ENCODE measurements around the gene IP6K3.

The IP6K3 gene

GRCh38 chr6:33700391-33701050, 46.2 kb downstream of the IP6K3 start:
- DNase-seq = peak; percentile 79 to 83

DNA sequence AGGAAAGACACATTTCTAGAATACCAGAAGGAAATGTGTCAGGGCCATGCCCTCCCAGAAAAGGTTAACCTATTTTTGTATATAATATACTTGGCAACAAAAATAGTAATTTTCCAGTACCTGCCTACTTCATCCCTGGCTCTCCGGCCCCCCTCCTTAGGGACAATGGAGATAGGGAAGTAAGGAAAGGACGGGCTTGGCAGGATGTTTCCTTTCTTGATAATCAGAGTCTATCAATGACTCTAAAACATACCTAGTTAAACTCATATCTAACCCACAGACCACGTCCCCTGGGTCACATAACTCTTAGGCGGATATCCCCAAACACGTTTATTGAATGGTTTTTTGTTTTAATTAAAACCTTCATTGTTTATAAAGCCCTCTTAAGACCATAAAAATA, 47.0 kb downstream of the IP6K3 start:
- no peak for DNase-seq

- DNase-seq = no peak
Observed at GRCh38 chr6:33699131-33699530, 47.6 kb downstream of the IP6K3 start.

- no peak for DNase-seq
Observed at GRCh38 chr6:33698494-33698893, 48.2 kb downstream of the IP6K3 start.

GRCh38 chr6:33697845-33698244, 48.9 kb downstream of the IP6K3 start:
- DNase-seq = no peak

DNA sequence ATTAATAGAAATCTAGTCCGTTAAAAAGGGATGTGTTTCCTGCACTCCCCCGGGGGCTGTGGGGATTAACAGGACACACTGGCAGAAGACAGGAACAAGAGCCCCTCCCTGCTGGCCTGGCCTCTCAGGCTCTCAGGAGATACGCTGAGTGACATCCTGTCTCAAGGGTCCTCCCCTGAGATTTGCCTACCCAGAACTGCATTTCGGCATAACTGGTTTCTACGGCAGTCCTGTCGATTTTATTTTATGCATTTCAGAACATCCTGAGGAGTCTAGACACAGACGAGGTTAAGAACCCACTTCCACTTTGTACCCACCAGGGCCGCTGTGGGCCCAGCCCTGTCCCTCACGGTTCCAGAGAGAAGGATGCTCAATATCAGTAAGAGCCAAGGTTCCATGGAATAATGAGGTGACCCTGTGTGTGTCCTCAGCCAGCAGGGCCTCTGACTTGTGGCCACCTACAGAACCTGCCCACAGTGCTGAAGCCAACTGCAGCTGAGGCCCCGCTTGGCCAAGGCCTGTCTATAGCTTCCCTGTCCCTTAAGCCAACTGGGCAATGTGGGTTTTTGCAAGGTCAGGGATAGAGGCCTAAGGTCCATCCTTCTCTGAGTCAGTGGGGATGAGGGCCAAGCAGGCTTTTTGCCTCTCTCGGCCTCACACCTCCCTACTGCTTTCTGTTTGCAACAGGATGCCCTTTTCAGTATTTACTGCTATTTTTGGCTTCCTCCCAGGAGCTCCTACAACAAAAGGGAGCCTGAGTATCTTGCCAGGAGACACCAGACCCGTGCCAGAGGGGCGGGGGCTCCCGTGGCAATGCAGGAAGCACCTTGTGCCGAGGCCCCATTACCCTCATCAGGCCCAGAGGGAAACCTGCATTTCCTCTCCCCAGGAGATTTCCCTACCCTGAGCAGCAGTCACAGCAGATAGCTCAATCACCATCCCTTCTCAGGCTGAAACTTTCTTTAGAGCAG, 49.9 kb downstream of the IP6K3 start:
- DNase-seq = peak in 1 of 2 experiments; percentile 36

DNA sequence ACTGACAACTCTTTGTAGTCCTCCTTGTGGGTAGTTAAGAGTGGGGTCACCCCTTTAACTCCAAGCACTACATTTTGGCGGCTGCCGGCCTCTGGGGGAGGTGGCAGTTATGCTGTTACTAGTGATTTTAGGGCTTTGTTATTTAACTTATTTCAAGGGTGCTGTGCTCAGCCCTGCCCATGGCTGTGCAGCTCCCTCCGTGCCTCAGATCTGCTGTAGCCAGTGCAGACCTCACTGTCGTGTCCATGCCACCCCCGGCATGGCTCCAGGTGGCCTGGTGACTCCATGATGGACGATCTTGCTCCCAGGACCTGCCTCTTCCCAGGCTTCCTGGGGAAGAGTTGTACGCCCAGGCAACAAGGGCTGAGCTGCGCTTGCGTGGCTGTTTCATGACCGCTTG, 50.6 kb downstream of the IP6K3 start:
- no peak for DNase-seq

DNA sequence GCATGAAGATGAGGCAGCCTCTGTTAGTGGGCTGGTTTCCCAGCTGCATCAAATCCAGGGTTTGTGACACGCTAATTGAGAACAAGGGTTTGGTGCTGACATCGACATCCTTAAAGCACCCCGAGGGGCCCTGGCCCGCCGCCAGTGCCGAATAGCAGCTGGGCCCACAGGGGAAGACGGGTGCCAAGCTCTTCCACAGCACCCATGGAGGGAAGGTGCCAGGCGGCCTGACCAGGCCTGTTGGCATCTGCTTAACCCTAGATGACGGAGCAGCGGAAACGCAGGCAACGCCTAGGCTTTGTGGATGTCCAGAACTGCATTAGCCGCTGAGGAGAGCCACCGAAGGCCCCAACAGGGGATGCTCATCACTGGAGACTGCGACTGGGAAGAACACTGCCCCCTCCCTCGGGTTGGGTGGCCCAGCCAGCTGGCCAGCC, 51.2 kb downstream of the IP6K3 start:
- no peak for DNase-seq

GRCh38 chr6:33694977-33695376, 51.7 kb downstream of the IP6K3 start:
- DNase-seq = no peak

GRCh38 chr6:33694401-33694931, 52.2 kb downstream of the IP6K3 start:
- DNase-seq = peak; percentile 79 to 83

DNA sequence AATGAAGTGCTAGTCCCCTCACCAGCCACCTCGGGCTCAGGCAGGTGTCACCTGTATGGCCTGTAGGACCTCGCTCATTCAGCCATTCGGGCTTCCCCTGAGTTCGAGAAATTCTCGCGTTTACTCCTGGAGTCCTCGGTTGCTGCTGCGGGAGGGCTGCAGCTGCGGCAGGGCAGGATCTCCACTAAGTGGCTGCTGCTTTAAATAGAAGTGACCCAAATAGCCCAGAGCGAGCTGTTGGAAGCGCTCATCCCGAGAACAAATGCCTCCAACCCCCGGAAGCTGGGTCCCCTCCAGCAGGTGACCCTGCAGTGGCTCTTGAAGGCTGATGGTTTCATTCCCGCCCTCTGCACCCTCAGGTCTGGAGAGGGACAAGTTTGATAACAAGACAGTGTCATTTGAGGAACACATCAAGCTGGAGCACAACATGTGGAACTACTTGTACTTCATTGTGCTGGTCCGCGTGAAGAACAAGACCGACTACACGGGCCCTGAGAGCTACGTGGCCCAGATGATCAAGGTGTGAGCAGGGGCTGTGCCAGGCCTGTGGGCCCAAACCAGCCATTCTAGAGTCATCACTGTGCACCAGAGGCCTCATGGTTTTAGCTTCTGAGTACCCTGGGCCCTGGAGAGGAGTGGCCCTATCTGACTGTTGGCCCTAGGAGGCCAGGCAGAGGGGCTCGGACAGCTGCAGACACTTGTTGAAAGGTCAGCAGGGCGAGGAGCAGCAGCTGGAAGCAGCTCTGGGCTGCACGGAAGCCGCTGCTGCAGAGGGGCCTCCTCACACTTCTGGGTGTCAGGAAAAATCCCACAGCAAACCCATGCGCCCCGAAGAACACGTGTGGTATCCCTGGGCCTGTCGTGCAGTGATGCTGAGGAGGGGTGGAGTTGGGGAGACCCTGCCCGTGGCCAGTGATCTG, 53.3 kb downstream of the IP6K3 start:
- DNase-seq = no peak

DNA sequence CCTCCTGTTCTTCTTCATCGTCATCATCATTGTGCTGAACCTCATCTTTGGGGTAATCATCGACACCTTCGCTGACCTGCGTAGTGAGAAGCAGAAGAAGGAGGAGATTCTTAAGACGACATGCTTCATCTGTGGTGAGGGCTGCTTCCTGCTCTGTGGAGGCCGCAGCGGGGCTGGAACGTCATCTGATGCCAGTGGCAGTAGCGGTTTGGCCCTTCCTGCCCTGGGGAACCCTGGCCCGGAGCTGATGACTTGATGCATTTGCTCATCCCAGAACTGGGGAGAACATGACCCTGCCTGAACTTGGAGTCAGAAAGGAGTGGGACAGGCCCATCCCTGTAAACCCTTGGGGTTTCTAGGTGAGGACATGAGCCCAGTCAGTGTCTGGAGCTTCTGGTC, 53.9 kb downstream of the IP6K3 start:
- DNase-seq = peak; percentile 71 to 80

DNA sequence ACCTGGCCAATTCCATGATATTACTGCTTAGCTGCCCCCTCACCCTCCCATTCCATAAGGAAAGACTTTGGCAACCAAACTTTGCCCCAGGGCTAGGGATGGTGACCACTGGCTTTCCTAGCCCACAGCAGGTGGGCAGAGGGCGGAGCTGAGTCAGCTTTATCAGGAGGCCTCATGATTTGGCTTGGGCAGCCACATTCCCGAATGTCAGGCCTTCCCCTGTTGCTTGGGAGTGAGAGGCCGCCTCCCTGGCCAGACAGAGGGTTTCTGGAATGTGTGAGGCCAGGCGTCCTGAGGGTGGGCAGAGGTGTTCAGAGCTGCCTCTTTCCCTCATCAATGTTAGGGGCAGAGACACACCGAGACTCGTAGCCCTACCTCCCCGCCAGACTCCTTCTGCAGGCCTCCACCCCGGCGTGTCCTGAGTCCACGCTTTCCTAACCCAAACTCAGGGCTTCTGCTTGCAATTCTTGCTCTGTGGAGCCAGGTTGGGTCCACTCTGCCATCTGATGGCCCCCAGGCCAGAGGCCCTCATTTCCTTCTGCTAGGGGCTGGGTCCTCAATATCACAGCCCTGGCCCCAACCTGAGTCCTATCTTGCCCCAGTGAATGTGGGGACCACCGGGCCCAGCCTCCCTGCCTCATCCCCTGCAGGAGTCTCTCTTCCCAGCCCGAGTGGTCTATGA, 54.5 kb downstream of the IP6K3 start:
- DNase-seq = no peak

- no peak for DNase-seq
Observed at GRCh38 chr6:33691456-33692077, 55.1 kb downstream of the IP6K3 start.

DNA sequence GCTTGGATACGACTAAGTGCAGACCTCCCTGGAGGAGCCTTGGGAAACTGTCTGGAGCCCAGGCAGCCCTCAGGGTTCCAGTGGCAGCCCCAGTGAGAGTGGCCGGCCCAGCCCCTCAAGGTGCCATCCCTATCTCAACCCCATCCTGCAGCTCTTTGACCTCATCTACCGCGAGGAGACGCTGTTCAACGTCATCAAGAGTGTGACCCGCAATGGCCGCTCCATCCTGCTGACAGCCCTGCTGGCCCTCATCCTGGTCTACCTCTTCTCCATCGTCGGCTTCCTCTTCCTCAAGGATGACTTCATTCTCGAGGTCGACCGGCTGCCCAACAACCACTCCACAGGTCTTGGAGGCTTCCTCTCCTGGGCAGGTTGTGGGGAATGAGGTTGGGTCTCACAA, 55.9 kb downstream of the IP6K3 start:
- no peak for DNase-seq

DNA sequence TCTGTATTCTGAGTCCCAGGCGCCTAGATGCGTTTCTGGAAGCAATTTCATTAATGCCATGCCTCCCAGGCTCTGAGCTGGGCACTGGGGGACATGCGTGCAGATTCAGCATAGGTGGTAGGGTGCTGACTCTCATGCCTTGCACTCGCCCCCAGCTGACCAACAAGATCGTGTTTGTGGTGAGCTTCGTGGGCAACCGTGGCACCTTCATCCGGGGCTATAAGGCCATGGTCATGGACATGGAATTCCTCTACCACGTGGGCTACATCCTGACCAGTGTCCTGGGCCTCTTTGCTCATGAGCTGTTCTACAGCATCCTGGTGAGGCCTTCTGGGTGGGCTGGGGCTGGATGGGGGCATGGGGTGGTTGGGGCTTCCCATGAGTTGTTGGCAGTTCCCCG, 56.8 kb downstream of the IP6K3 start:
- no peak for DNase-seq

- no peak for DNase-seq
Observed at GRCh38 chr6:33689148-33689494, 57.6 kb downstream of the IP6K3 start.

DNA sequence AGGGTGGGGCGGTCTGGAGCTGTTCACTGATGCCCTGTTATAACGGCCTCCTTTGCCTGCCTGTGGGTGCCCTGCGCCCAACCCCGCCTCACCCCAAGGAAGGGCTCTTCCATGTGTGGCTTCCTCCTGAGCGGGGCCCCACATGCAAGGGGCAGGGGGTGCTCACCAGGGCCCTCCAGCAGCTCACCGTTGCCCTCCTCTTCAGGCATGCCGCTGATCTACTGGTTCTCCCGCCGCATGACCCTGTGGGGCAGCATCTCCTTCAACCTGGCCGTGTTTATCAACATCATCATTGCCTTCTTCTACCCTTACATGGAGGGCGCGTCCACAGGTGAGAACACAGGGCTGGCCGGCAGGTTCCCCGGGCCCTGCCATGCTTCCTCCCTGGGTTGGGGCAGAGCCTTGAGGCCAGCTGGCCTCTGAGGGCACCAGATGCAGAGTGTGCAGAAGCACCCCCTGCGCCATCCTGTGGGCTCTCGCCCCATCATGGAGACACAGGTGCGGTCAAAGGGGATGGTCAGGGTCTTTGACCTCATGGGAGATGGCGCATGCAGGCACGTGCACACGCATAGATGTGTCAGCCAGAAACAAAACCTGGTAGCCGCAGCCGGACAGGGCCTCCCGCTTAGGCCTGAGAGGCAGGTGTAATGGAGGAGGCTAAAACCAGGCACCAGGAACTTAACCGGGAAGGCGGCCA, 58.1 kb downstream of the IP6K3 start:
- no peak for DNase-seq

- no peak for DNase-seq
Observed at GRCh38 chr6:33688006-33688405, 58.7 kb downstream of the IP6K3 start.

- DNase-seq = no peak
Observed at GRCh38 chr6:33686981-33687975, 59.4 kb downstream of the IP6K3 start.

Data from activated T-cell treated with anti-CD3 and anti-CD28 coated beads, Interleukin-2, amount 50 U/mL, for 48 hours (primary cell).